Tibial nerve (tissue), 4 donors: ENCODE results near the gene ARHGEF5. TPM values are rescaled to one million over a fixed set of nuclear protein-coding genes. Genes with fewer than 3 reads are reported as not detected.
"Not testable (repeated sequence)": the region's sequence is repeated elsewhere in the genome, so short reads cannot be mapped to it uniquely, and the experiment has no call there.

Experiments used
- DNase-seq, 2 donors: peaks; one replicate each; pipeline ENCODE4 v3.0.0-alpha.2; 2019; ENCODE audit warnings: low spot score in 2 of 2
- H3K27ac ChIP-seq, 4 donors: fragments of 200-600 bp; sonication (generic) in 3 of 4; one replicate each; pipeline ENCODE4 v1.5.1; 2017 to 2019; ENCODE audit warnings: mild to moderate bottlenecking in 1 of 4
- H3K27me3 ChIP-seq, 2 donors: fragments of 200-600 bp; sonication (generic) in 1 of 2; one replicate each; pipeline versions ENCODE4 v1.5.1 to v1.6.0; 2017 to 2019
- H3K36me3 ChIP-seq, 3 donors: fragments of 200-600 bp; sonication (generic); one replicate each; pipeline ENCODE4 v1.5.1; 2018 to 2019
- H3K4me1 ChIP-seq, 4 donors: fragments of 200-600 bp; sonication (generic) in 3 of 4; one replicate each; pipeline ENCODE4 v1.5.1; 2017 to 2019
- H3K4me3 ChIP-seq, 4 donors: fragments of 200-600 bp; sonication (generic) in 3 of 4; one replicate each; pipeline ENCODE4 v1.5.1; 2017 to 2019; ENCODE audit warnings: mild to moderate bottlenecking in 1 of 4, moderate library complexity in 1 of 4
- H3K9me3 ChIP-seq, 4 donors: fragments of 200-600 bp; sonication (generic) in 3 of 4; one replicate each; pipeline ENCODE4 v1.5.1; 2017 to 2019
- WGBS, 2 donors: methylation state at CpG; one replicate each; pipeline ENCODE4 v1.1.5; 2018; 5-methylcytosine and 5-hydroxymethylcytosine counted together
- total RNA-seq, 4 donors: library from RNA; depleted of rRNA; stranded (reverse); fragments of >200 nt; gene quantifications; one replicate each; pipeline ENCODE4 v1.1.0, GENCODE V29; 2016

Gene ARHGEF5
- 10 to 100 TPM in 2 of 4 donors, 1 to 10 TPM in 2; 5.9 to 13.2 (median 10.4) TPM for total RNA-seq

DNA sequence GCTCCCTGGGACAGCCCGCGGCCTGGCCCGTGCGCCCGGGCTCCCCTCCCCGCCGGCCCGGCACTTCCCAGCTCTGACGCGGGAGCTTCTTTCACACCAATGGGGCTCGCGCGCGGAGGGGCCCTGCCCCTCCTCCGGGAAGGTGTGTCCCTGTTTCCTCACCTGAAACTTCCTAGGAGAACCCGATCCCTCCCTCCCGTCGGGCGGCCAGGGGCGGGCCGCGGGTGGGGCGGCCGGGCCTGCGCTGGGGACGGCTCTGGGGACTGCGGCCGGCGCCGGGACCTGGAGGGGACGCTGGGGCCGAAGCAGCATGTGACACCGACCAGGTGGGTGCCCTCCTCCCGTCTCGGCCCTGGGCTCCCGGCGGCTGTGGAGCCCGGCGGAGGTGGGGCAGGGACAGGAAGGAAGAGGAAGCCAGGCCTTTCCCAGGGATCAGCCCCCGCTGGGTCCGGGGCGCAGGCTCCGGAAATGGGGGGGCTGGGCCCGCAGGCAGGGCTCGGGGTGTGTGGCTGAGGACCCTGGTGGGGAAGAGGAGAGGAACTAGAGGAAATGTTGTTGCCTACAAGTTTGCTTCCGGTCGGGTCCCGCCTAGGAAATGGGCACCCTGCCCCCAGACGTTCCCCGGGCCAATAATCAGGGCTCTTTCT lies at the start of gene ARHGEF5:
Gene ARHGEF5 (plus strand): TSS at position 227 of the 647 bp plus-strand sequence. CDS start 7,268 bp downstream, outside the sequence.
- H3K27me3 ChIP-seq, H3K9me3 ChIP-seq, H3K27ac ChIP-seq, H3K4me1 ChIP-seq, H3K36me3 ChIP-seq, DNase-seq: not testable (repeated sequence)
- WGBS, 2 donors = no CpG with 5 or more reads among the region's 50 CpGs
- peak within 1 kb of the TSS in 1 of 4 donors; percentile 28 for H3K4me3 ChIP-seq

- DNase-seq = not testable (repeated sequence)
These were observed 45.5 kb upstream of the ARHGEF5 start for GRCh38 chr7:144309702-144310101.

GRCh38 chr7:144311218-144311617 lies 44.0 kb upstream of the ARHGEF5 start:
- not testable (repeated sequence) for H3K4me1 ChIP-seq, H3K27ac ChIP-seq, DNase-seq, H3K9me3 ChIP-seq, H3K4me3 ChIP-seq, H3K27me3 ChIP-seq, H3K36me3 ChIP-seq
- 90% methylated on average over 1 of the region's 2 CpGs; no CpG with 5 or more reads in 1 of the 2 donors for WGBS, 2 donors

More at GRCh38 chr7:144309702-144310101, 45.5 kb upstream of the ARHGEF5 start:
- H3K9me3 ChIP-seq, H3K36me3 ChIP-seq, H3K4me1 ChIP-seq, H3K27me3 ChIP-seq, H3K27ac ChIP-seq, H3K4me3 ChIP-seq: not testable (repeated sequence)
- WGBS, 2 donors = no CpG with 5 or more reads among the region's 2 CpGs

DNA sequence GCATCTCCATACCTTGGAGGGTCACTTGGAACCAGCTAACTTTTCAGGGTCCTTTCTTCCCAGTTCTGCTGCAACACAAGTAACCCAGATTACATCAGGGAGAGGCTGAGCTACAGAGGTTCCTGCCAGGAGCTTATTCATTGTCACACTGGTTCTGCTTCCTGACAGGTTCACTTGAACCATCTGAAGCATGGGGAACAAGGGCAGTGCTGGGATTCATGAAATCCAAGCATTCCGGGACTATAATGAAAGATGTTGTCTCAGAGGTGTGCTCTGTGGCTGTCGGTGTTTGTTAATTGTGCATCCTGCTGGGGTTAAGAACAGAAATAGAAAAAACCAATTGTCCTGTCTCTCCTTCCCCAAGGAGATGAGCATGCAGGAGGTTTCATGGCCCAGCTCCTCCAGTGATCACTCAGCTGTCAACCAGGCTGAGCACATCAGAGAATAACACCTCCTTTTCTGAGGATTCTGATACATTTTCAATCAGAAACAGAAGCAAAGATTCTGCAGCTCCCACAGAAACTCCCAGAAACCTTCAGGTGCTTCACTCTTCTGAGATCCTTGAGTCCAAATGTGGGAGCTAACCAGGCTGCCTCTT lies 43.2 kb upstream of the ARHGEF5 start, which contains the start of gene OR2A1:
Gene OR2A1 (plus strand): TSS at position 548 of the 598 bp plus-strand sequence. CDS start 5,706 bp downstream, outside the sequence.
- H3K4me3 ChIP-seq, DNase-seq, H3K27ac ChIP-seq, H3K9me3 ChIP-seq, H3K4me1 ChIP-seq, H3K36me3 ChIP-seq, H3K27me3 ChIP-seq: not testable (repeated sequence)
- 71% methylated on average over 2 of the region's 2 CpGs; no CpG with 5 or more reads in 1 of the 2 donors for WGBS, 2 donors

GRCh38 chr7:144317537-144317936 lies 37.7 kb upstream of the ARHGEF5 start:
- H3K27me3 ChIP-seq, H3K4me3 ChIP-seq, H3K4me1 ChIP-seq, H3K36me3 ChIP-seq, H3K27ac ChIP-seq, DNase-seq, H3K9me3 ChIP-seq: not testable (repeated sequence)
- 85% methylated on average over 1 of the region's 1 CpG; no CpG with 5 or more reads in 1 of the 2 donors for WGBS, 2 donors

- H3K27ac ChIP-seq, H3K9me3 ChIP-seq, H3K36me3 ChIP-seq, H3K27me3 ChIP-seq, H3K4me1 ChIP-seq, H3K4me3 ChIP-seq, DNase-seq: not testable (repeated sequence)
- no CpG with 5 or more reads among the region's 2 CpGs for WGBS, 2 donors
These were observed 35.7 kb upstream of the ARHGEF5 start for GRCh38 chr7:144319547-144319946.

DNA sequence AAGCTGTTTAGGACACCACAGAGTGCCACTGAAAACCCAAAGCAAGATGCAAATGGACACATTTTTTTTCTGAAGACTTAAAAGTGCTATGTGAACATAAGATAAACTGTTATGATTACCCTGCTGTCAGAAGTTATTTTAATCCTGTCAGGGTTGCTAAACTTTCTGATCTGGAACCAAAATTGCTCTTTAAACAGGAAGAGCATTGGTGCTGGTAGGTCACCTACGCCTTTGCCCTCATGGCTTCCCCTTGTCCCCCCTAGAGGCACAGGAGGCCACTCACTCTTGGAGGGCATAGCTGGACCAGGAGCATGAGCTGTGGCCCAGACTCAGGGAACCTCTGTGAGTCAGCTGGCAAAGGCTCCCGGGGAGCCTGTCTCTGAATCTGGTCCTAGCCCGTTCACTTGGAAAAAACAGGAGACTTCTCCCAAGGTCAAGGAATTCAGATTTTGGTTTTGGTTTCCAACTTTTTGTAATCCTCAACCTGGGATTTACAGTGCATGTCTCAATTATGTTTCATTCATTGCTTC lies 33.5 kb upstream of the ARHGEF5 start:
- not testable (repeated sequence) for H3K27me3 ChIP-seq, H3K9me3 ChIP-seq, DNase-seq, H3K4me3 ChIP-seq, H3K36me3 ChIP-seq, H3K4me1 ChIP-seq, H3K27ac ChIP-seq
- WGBS, 2 donors = 100% methylated on average over 1 of the region's 3 CpGs

DNA sequence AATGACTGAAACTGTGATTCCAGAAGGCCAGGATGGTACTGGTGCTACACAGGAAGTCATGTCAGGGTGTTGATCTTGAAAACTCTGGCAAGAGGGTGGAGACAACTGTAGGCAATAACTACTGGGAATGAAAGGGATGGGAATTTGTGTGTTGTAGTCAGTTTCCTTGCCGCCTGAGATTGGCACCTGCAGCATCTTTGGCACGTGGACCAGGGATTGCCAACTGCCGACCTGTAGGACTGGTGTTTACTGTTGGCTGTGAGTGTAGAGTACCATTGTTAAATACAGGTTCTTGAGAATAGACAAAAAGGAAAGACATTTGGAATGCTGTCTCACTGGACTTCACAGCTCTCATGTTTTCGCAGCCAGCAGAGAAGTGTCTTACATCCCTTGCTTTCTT lies 31.8 kb upstream of the ARHGEF5 start:
- H3K27me3 ChIP-seq, H3K36me3 ChIP-seq, H3K4me3 ChIP-seq, DNase-seq, H3K27ac ChIP-seq, H3K4me1 ChIP-seq, H3K9me3 ChIP-seq: not testable (repeated sequence)
- 100% methylated on average over 3 of the region's 4 CpGs; no CpG with 5 or more reads in 1 of the 2 donors for WGBS, 2 donors

- not testable (repeated sequence) for H3K4me3 ChIP-seq, H3K9me3 ChIP-seq, H3K27ac ChIP-seq, H3K27me3 ChIP-seq, DNase-seq, H3K36me3 ChIP-seq, H3K4me1 ChIP-seq
- 90 to 91% methylated on average over 3 to 4 of the region's 5 CpGs for WGBS, 2 donors
These were observed 29.3 kb upstream of the ARHGEF5 start for GRCh38 chr7:144325868-144326267.

DNA sequence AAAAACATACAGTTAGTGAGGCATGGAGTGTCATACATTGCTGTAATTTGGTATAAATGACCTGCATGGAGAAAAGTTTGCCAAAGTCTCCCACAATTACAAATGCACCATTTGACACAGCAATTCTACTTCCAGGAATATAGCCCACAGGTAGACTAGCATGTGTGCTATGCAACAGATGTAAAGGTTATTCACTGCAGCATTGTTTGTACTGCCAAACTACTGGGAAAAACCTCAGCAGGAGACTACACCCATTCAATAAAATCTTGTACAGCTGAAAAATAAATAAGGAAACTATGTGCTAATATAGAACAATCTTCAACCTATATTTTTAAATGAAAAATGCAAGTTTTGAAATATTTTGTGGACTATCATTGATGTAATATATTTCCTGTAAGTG lies 25.2 kb upstream of the ARHGEF5 start:
- not testable (repeated sequence) for H3K27me3 ChIP-seq, DNase-seq, H3K36me3 ChIP-seq, H3K27ac ChIP-seq, H3K4me1 ChIP-seq, H3K4me3 ChIP-seq, H3K9me3 ChIP-seq

DNA sequence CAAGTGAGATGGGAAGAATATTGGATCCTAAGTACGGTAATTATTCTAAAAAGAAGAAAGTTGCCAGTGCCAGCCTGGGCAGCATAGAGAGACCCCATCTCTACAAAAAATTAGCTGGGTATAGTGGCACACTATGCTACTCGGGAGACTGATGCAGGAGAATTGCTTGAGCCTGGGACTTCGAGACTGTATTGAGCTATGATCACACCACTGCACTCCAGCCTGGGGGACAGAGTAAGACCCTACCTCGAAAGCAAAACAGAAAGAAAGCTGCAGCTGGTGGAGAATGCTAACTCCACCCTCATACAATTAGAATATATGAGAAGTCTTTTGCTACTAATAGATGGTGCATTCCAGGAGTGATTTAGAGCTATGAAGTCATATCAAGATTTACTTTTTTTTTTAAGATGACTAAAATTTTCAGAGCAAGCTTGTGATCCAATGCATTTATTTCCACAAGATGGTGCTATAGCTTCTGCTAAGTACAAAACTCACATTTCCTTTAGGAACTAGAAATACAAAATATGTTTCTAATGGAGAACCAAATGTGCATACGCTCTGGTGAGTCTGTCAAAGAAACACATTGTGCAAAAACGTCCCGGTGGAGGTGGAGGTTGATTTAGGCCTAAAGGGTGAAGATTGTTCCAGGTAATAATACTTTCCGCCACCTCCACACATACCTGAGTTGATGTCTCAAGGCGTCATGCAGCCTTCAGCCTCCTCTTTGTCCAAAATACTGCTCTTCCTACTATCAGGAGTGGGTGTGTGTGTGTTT lies 23.8 kb upstream of the ARHGEF5 start:
- not testable (repeated sequence) for H3K36me3 ChIP-seq, H3K9me3 ChIP-seq, DNase-seq, H3K4me3 ChIP-seq, H3K27ac ChIP-seq, H3K27me3 ChIP-seq, H3K4me1 ChIP-seq
- WGBS, 2 donors = 60 to 78% methylated on average over 1 to 4 of the region's 9 CpGs

DNA sequence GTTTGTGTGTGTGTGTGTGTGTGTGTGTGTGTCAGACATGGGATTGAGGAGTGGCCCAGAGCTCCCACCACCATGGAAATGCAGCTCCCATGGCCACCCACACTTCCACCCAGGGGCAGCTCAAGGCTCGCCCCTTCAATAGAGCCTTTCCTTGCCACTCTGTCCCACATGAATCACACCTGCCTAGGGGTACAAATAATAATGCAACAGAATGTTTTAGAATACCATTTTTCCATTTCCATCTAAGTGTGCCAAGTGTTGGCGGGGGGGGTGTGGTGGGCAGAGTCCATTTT lies 23.3 kb upstream of the ARHGEF5 start:
- 78 to 89% methylated on average over 1 to 2 of the region's 2 CpGs for WGBS, 2 donors
- H3K27ac ChIP-seq, H3K4me3 ChIP-seq, H3K36me3 ChIP-seq, H3K27me3 ChIP-seq, H3K9me3 ChIP-seq, H3K4me1 ChIP-seq, DNase-seq: not testable (repeated sequence)

GRCh38 chr7:144348625-144349024 lies 6.6 kb upstream of the ARHGEF5 start:
- not testable (repeated sequence) for H3K9me3 ChIP-seq, H3K4me3 ChIP-seq, DNase-seq, H3K27me3 ChIP-seq, H3K27ac ChIP-seq, H3K4me1 ChIP-seq, H3K36me3 ChIP-seq
- WGBS, 2 donors = no CpG with 5 or more reads among the region's 1 CpG
